Neural crest cell (in vitro differentiated cells): ENCODE data around the gene TMBIM4. TPM values are rescaled to one million over a fixed set of nuclear protein-coding genes. Genes with fewer than 3 reads are reported as not detected.

Experiments
- DNase-seq: peaks from one replicate; pipeline ENCODE4 v3.0.0; 2021; ENCODE audit warnings: low read depth, mixed read lengths, low spot score
- H3K27ac Mint-ChIP-seq: one replicate; pipeline ENCODE4 v1.8.0; 2021; ENCODE audit warnings: mild to moderate bottlenecking, mixed read lengths; ENCODE audit not compliant: unreplicated experiment
- H3K27me3 Mint-ChIP-seq: 2 replicates; pipeline ENCODE4 v1.8.0; 2021; ENCODE audit warnings: low read depth, mild to moderate bottlenecking, mixed read lengths
- H3K36me3 Mint-ChIP-seq: 2 replicates; pipeline ENCODE4 v1.8.0; 2021; ENCODE audit warnings: low read depth, mild to moderate bottlenecking, mixed read lengths
- H3K4me1 Mint-ChIP-seq: 2 replicates; pipeline ENCODE4 v1.8.0; 2021; ENCODE audit warnings: mixed read lengths
- H3K4me3 Mint-ChIP-seq: one replicate; pipeline ENCODE4 v1.8.0; 2021; ENCODE audit warnings: mild to moderate bottlenecking, mixed read lengths
- H3K9me3 Mint-ChIP-seq: 2 replicates; pipeline ENCODE4 v1.8.0; 2021; ENCODE audit warnings: mixed read lengths
- total RNA-seq: library from RNA; stranded (reverse); gene quantifications from 2 replicates; pipeline ENCODE4 v1.2.1, GENCODE V29; 2021
- TF ChIP-seq, protein P1 (sequence below): fragments of 200-600 bp; sonication (generic); conservative IDR thresholded peaks from 2 replicates; pipeline ENCODE4 v1.5.0; 2021; ENCODE audit warnings: antibody characterized with exemption, mild to moderate bottlenecking

TMBIM4 gene
- total RNA-seq, 1 donor from 2014 or later = 27.2 TPM

DNA sequence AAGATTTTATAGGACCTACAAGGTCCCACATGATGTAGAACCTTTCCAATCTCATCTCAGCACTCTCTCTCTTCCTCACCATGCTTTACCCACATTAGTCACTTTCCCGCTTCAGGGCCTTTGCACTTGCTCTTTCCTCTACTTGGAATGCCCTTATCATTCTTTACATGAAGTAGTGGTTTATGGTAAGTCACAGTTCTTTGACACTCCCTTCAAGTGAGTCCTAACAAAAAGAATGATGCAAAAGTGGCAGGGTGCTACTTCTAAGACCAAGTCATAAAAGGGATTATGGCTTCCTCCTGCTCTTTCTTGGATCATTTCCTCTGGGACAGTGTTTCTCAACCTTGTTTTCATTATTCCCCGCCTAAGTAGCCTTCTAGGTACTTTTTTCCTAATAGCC is 13.1 kb downstream of the TMBIM4 start:
- DNase-seq = no peak
- peaks cover 11% of the 10 kb centered on the region for H3K4me1 Mint-ChIP-seq
- no peak overlapping the region for H3K27ac Mint-ChIP-seq
- H3K4me3 Mint-ChIP-seq = no peak overlapping the region
- peaks cover 15% of the 10 kb centered on the region for H3K9me3 Mint-ChIP-seq
- no peaks in the 10 kb centered on the region for H3K27me3 Mint-ChIP-seq
- TF ChIP-seq, protein P1, sequence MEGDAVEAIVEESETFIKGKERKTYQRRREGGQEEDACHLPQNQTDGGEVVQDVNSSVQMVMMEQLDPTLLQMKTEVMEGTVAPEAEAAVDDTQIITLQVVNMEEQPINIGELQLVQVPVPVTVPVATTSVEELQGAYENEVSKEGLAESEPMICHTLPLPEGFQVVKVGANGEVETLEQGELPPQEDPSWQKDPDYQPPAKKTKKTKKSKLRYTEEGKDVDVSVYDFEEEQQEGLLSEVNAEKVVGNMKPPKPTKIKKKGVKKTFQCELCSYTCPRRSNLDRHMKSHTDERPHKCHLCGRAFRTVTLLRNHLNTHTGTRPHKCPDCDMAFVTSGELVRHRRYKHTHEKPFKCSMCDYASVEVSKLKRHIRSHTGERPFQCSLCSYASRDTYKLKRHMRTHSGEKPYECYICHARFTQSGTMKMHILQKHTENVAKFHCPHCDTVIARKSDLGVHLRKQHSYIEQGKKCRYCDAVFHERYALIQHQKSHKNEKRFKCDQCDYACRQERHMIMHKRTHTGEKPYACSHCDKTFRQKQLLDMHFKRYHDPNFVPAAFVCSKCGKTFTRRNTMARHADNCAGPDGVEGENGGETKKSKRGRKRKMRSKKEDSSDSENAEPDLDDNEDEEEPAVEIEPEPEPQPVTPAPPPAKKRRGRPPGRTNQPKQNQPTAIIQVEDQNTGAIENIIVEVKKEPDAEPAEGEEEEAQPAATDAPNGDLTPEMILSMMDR = no peak
- peaks cover 14% of the 10 kb centered on the region for H3K36me3 Mint-ChIP-seq

DNA sequence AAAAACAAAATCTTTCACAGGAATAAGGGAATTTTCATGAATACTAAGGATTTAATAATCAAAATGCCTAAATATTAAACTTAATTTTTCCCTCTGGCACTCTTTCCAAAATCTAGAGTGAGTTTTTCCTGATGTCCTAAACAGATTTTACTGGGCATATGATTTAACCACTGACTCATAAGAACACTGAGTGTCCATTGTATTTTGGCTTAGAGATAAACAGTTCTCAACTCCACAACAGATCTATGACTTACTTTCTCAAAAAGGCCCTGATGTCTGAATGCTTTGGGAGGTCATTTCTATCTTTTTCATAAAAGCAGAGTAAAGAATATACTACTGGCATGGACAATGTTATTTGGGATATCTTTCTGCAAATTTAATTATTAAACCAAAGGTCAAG is 15.0 kb downstream of the TMBIM4 start:
- no peak overlapping the region for H3K4me3 Mint-ChIP-seq
- H3K27me3 Mint-ChIP-seq = no peaks in the 10 kb centered on the region
- TF ChIP-seq, protein P1 = no peak
- no peak for DNase-seq
- H3K27ac Mint-ChIP-seq = no peak overlapping the region
- peaks cover 9% of the 10 kb centered on the region for H3K36me3 Mint-ChIP-seq
- H3K4me1 Mint-ChIP-seq = peaks cover 11% of the 10 kb centered on the region
- peaks cover 10% of the 10 kb centered on the region for H3K9me3 Mint-ChIP-seq

DNA sequence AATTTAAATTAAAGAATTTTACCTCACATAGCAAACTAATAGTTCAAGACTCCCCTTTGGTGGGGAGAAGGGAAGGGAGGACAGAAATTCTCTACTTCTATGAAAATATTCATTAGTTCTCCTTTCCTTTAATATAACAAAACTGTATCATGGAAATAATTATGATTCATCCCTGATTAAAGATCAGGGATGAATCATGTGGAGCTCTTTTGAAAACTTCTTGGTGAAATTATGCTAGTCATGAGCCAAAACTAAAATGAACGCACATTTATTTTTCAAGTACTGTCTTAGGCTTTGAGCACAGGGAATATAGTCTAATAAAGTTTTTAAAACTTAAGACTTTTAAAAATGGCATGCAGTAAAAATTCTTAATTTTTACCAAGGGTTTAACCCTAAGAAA is 17.1 kb downstream of the TMBIM4 start:
- Mint-ChIP-seq H3K4me1 (peaks cover 4% of the 10 kb centered on the region), H3K36me3 (peaks cover 3% of the 10 kb centered on the region), H3K4me3 (no peak overlapping the region), H3K27me3 (no peaks in the 10 kb centered on the region), H3K27ac (no peak overlapping the region), H3K9me3 (peaks cover 3% of the 10 kb centered on the region)
- TF ChIP-seq, protein P1 = no peak
- no peak for DNase-seq

DNA sequence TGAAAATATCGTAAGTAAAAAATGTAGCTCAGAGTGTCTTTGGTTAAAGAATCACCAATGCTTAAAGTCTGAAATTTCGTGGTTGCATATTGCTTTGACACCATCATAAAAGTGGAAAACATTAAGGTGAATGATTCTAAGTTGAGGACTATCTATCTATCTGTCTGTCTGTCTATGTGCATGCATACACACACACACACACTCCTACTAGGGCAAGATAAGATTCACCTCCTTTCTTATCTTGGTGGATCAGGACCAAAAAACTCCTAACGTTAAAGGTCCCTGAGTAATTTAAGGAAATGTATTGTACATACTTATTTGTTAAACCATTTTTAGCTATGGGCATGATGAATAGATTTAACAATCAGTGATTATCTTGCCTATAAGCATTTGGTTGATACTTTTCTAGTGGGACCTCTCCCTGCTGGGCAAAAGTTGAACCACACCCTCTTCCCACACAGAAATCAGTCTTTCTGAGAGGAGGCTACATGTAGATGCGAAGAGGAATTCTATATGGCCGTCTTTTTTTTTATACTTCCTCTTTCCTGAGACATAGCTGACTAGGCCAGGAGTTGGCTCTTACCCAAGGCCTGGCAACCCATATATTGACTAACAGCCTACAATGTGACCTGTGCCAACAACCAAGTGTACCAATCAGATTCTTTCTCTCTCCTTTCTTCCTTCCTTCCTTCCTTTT is 19.9 kb downstream of the TMBIM4 start:
- TF ChIP-seq, protein P1 = peak; percentile 43
- Mint-ChIP-seq H3K27me3 (no peaks in the 10 kb centered on the region), H3K4me3 (no peak overlapping the region), H3K27ac (no peak overlapping the region), H3K36me3 (peaks cover 2% of the 10 kb centered on the region), H3K4me1 (peaks cover 4% of the 10 kb centered on the region), H3K9me3 (no peaks in the 10 kb centered on the region)
- no peak for DNase-seq

DNA sequence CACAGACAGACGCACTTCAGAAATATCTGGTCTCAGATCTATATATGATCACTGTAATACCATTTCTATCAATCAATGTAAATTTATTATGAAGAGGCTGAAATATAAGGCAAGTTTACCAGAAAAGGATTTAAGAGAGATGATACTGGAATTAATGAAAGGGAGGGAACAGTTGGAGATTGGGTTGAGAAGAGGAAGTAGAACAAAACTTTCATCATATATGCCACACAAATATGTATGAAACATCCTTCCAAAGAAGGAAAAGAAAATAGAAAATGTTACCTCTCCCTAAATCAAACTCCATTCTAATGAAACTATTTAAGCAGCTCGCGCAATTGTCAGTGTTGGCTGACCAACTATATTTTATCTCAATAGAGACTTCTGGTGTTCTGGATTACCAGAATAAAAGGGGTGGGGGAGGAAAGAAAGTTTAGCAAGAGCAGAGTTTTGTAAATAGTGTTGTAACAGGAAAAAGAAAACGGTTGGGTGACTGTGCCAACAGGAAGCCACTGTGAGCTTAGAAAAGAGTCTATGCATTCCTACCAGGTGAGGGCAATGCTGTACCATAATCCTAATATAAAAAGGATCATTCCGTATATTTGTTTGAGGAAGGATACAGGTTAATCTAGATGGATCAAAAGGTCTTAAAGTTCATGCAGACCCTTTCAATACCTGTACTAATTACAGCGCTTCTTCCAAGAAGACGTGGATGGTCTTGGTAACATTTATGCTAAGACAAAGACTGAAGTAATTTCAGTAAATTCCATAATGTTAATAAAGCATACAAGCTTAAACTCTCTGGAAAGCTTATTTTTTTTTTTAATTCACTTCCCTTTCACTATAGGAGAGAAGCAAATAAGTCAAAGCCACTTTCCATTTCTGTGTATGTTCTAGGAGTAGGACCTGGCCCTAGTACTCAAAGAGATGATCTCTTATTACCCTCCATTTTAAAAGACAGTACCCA is 24.7 kb downstream of the TMBIM4 start:
- H3K4me3 Mint-ChIP-seq = no peak overlapping the region
- peaks cover 26% of the 10 kb centered on the region for H3K36me3 Mint-ChIP-seq
- no peak for DNase-seq
- TF ChIP-seq, protein P1 = peak; percentile 75
- H3K27me3 Mint-ChIP-seq = no peaks in the 10 kb centered on the region
- peaks cover 4% of the 10 kb centered on the region for H3K4me1 Mint-ChIP-seq
- no peak overlapping the region for H3K27ac Mint-ChIP-seq
- peaks cover 14% of the 10 kb centered on the region for H3K9me3 Mint-ChIP-seq
